Choroid plexus epithelial cell (primary cell): ENCODE results near the gene HNMT.

Source experiments
- DNase-seq: peaks from one replicate; pipeline ENCODE4 v3.0.0-alpha.2; 2010; ENCODE audit warnings: low read depth
- H3K4me3 ChIP-seq: 2 replicates; pipeline ENCODE4 v1.5.1; 2011; ENCODE audit warnings: low read depth, mild to moderate bottlenecking, control low read depth, low read length, moderate library complexity
- CTCF ChIP-seq: conservative IDR thresholded peaks from 2 replicates; pipeline ENCODE4 v1.5.1; 2011; ENCODE audit warnings: low read depth, mild to moderate bottlenecking, control low read depth, inconsistent platforms, low read length, moderate library complexity

HNMT gene

GRCh38 chr2:138009622-138010021 is 45.3 kb downstream of the HNMT start:
- TF ChIP-seq CTCF = no peak
- no peak for DNase-seq
- no peak overlapping the region for H3K4me3 ChIP-seq

GRCh38 chr2:138010890-138011289 is 46.6 kb downstream of the HNMT start:
- DNase-seq = no peak
- no peak for TF ChIP-seq CTCF
- H3K4me3 ChIP-seq = no peak overlapping the region

- no peak overlapping the region for H3K4me3 ChIP-seq
- no peak for DNase-seq
- no peak for TF ChIP-seq CTCF
These were observed 47.8 kb downstream of the HNMT start for GRCh38 chr2:138012082-138012481.

- no peak for TF ChIP-seq CTCF
- no peak overlapping the region for H3K4me3 ChIP-seq
- no peak for DNase-seq
These were observed 48.7 kb downstream of the HNMT start for GRCh38 chr2:138012968-138013367.

GRCh38 chr2:138013639-138014038 is 49.4 kb downstream of the HNMT start:
- no peak for DNase-seq
- no peak overlapping the region for H3K4me3 ChIP-seq
- TF ChIP-seq CTCF = no peak

GRCh38 chr2:138015494-138015893 is 51.2 kb downstream of the HNMT start:
- no peak for DNase-seq
- no peak for TF ChIP-seq CTCF
- H3K4me3 ChIP-seq = no peak overlapping the region

GRCh38 chr2:138016351-138017087 is 52.2 kb downstream of the HNMT start:
- no peak for DNase-seq
- H3K4me3 ChIP-seq = no peak overlapping the region
- no peak for TF ChIP-seq CTCF
